GM21526 (cell line): ENCODE results near the gene SNAPIN.
"Not testable (repeated sequence)": the region's sequence is repeated elsewhere in the genome, so short reads cannot be mapped to it uniquely, and the experiment has no call there.

Source experiments
- ATAC-seq: cut with Tn5 transposase; IDR thresholded peaks from one replicate; pipeline ENCODE4 v1.9.1; 2021; ENCODE audit warnings: moderate library complexity; ENCODE audit not compliant: unreplicated experiment, low FRiP score

SNAPIN gene

GRCh38 chr1:153626904-153627714 is 31.4 kb upstream of the SNAPIN start, which contains the start of gene S100A13:
Gene S100A13, minus strand, starts transcription at chr1:153627505. Its CDS starts 1,033 bp downstream, at chr1:153626472.
- no peak for ATAC-seq

DNA sequence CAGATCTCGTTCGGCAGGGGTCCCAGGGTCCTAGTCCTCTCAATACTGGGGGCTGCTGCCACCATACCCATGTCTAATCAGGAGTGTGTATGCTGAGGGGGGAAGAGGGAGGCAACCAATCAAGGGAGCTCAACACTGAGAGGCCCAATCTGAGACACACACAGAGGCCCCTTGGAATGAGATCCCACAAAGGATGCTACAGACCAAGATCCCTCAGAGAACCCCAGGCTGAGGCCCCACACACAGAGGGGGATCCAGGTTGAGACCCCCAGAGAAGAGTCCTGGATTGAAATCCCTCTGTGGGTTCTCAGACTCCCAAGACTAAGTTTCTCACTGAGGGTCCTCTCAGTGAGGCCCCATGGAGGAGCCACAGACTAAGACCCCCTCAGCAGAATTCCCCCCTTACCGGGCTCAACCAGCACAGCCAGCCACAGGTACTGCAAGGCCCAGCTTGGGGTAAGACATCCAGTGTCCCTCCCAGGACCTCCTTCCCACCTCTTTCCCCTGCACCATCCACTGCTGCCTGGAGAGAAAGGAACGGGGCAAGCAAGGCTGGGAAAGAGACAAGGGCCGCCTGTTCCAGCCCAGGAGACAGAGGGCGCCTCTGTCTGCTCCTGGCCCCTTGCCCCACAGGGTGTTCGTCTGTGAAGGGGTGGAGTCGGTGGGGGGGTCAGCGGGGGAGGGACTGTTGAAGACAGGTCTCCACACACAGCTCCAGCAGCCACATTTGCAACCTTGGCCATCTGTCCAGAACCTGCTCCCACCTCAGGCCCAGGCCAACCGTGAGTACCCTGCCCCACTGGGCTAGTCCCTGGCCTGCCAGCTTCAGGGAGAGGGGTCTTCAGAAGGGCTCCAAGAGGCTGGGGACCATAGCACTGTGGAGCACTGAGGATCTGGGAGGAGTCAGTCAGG is 30.5 kb upstream of the SNAPIN start, which contains the start of gene S100A1:
Gene S100A1, plus strand, starts transcription at position 720 of the 912 bp plus-strand sequence. CDS start 2,088 bp downstream, outside the sequence.
- ATAC-seq, result no peak

DNA sequence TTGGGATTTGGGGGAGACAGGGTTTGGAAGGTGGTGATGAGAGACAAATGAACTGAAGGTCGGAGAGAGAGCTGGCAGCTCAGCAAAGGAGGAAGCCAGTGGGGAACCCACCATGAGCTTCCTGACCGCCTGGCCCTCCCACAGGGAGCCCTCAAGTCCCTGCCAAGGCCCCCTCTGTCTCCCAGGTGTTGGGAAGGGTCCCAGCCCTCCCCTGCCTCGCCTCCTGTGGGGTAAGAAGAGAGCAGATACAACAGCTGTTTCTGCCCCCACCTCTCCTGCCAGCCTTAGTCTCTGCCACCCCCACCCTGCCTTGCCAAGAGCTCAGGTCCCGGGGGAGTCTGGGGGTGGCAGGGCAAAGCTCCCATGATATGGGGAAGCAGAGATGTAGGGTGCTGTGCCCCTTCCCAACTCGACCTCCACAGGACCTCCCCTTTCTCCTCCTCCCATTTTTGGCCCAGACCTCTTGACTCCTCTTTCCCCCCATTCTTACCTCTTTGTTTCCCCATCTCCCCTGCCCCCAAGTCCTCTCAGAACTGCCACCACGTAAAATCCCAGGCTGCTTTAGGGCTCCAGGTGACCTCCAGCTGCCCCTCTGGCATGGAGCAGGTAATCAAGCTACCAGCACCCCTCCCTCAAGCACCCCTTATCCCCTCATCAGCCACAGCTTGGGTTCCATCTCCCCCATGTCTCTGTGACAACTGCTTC is 29.7 kb upstream of the SNAPIN start:
- ATAC-seq, result no peak

DNA sequence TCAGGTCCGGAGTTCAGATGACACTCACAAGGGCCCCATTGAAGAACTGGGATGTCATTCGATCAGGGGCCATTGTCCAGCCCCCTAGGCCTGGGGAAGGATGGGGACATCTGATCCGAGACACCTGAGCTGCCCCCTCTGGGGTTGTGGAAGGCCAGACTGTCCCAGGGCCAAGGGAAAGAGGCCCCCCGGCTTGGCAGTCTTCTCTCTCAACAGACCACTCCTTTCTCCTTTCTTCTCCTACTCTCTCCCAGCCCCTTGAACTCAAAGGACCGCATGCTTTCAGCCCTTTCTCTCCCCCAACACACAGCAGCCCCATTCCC is 29.2 kb upstream of the SNAPIN start:
- ATAC-seq, result no peak

DNA sequence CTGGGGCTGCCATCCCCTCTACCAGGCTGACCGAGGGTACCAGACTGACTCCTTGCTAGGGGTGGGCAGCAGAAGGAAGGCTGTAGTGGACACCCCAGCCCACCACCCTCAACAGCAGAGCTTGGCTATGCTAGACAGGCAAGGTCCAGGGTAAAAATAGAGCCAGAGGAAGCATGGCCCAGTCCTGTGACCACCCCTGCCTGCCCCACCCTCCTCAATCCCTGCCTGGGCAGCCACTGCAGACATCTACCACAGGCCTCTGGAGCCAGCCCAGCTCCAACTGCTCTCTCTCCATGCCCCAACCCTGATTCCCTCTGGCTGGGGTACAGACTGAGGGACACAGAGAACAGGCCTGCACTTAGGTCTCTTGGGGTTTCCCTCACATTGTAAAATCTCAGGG is 28.5 kb upstream of the SNAPIN start:
- ATAC-seq, result no peak

- no peak for ATAC-seq
Measured at GRCh38 chr1:153630384-153630783, 28.1 kb upstream of the SNAPIN start.

- ATAC-seq, result no peak
Measured at GRCh38 chr1:153631047-153632022, 27.2 kb upstream of the SNAPIN start.

GRCh38 chr1:153633161-153633753 is 25.2 kb upstream of the SNAPIN start:
- no peak for ATAC-seq

- ATAC-seq, result peak; percentile 76
Measured at GRCh38 chr1:153633754-153634665, 24.5 kb upstream of the SNAPIN start, which contains the start of gene CHTOP. Gene CHTOP, plus strand, starts transcription at chr1:153634066. Its CDS starts 2,523 bp downstream, at chr1:153636589.

- ATAC-seq, result no peak
Measured at GRCh38 chr1:153635872-153636271, 22.6 kb upstream of the SNAPIN start.

GRCh38 chr1:153636312-153636711 is 22.2 kb upstream of the SNAPIN start:
- no peak for ATAC-seq

GRCh38 chr1:153638261-153638660 is 20.2 kb upstream of the SNAPIN start:
- no peak for ATAC-seq

DNA sequence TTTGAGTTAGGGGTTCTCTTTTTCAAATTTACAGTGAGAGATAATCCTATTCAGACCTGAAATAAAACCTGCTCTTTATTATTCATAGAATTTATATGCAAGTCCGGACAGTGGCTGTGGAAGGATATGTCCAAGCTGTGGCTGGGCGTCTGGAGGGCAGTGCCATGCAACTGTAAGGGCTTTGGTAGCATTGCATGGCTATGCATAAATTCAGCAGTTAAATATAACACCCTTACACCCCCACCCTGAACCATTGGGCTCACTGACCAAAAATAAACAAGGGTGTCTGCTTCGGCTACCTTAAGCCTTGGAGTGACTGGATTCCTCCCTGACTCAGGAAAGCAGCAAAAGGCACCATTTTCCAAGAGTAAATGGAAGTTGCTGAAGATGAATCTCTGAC is 19.2 kb upstream of the SNAPIN start:
- ATAC-seq, result no peak

DNA sequence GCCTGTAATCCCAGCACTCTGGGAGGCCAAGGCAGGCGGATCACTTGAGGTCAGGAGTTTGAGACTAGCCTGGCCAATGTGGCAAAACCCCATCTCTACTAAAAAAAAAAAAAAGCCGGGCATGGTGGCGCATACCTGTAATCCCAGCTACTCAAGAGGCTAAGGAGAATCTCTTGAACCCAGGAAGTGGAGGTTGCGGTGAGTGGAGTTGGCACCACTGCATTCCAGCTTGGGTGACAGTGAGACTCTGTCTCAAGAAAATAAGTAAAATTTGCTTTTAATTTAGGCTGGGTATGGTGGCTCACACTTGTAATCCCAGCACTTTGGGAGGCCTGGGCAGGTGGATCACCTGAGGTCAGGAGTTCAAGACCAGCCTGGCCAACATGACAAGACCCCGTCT is 18.3 kb upstream of the SNAPIN start:
- ATAC-seq, result not testable (repeated sequence)

DNA sequence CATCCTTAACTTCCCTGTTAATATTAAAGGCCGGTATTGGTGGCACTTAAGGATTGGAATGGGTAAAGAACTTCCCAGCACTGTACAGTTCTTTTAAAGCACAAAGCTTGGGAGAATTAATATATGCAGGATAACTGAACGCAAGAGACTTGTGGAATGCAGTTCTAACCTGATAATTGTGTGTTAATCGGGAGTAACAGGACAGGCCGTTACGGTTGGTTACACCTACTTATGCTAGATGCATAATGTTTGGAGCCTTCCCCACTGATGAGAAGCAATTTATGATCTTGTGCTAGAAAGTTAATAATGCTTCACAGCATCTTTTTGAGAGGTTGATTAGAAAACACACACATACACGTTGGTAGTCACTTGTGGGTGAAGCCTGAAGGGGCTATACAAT is 17.6 kb upstream of the SNAPIN start:
- no peak for ATAC-seq

DNA sequence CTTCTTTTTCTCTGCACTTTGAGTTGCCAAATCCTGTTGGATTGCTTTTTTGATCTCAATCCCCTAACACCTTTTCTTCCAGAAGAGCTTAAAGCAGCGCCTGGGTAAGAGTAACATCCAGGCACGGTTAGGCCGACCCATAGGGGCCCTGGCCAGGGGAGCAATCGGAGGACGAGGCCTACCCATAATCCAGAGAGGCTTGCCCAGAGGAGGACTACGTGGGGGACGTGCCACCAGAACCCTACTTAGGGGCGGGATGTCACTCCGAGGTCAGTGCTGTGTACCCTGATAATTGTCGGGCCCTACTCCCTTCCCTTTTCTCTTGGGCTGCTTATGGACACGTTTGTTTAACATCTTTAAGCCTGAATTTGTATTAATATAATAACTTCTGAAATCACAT is 16.3 kb upstream of the SNAPIN start:
- ATAC-seq, result no peak

- ATAC-seq, result no peak
Measured at GRCh38 chr1:153643100-153643499, 15.4 kb upstream of the SNAPIN start.

- no peak for ATAC-seq
Measured at GRCh38 chr1:153643816-153644215, 14.7 kb upstream of the SNAPIN start.
